Midbrain (tissue), 1 donor: ENCODE results near the gene GNB1L.

Source experiments
- DNase-seq: peaks from one replicate; lab custom pipeline; 2025; lab: John Stamatoyannopoulos, UW

GNB1L gene

DNA sequence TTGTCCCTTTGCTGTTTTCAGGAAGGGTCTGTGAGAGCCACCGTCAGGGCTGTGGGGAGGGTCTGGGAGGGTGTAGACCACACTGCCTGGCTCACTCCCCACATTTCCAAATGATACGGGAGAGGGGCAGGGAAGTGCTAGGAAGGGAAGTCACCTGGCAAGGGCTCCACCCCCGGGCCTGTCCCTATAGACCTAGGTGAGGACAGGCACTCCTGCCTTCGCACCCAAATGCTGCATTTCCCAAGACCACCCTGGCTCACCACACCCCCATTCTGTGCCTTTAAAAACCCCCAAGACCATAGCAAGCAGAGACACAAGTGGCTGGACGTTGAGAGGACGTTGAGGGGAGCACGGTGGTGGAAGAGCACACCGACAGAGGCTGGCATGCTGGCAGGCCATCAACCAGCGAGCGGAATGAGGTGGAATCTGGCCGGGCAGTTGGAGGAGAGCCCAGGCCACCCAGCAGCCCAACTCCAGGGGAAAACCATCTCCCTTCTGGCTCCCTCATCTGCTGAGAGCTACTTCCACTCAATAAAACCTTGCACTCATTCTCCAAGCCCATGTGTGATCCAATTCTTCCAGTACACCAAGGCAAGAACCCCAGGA is 45.7 kb downstream of the GNB1L start:
- DNase-seq = no peak

DNA sequence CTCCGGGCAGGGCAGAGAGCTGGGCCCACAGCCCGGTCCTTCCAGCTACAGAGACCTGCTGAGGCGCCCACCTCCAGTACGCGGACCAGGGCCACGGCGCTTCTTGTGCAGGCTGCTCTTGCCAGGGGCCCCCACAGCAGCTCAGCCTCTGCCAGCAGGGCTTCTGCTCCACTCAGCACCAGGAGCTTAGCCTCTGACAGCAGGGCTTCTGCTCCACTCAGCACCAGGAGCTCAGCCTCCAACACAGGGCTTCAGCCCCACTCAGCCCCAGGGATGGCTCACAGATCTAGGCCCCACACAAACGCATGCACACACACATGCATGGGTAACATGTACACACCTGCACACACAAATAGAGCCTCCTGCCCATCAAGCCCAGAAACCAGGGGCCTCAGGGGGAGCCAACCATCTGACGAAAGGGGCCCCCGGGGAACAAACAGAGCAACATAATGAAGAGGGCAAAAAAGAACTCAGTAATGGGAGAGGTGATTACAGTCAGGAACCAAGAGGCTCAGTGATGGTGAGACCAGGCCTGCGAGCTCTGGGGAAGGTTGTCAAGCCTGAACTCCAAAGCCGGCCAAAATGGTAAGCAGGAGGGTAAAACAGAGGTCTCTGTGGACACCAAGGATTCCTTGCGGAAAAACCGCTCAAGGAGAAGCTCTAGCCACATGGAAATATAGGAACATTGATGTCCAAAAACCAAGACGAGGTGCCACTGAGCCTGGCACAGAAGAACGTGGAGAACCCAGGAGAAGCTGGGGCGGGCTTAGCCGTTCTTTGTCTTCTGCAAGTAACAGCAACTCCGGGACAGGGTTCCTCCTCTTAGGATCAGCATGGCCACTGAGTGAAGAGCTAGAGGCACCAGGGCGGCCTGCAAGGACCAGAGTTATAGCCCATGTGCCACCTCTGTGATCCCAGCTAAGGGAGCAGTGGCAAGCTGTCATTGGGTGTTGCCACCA is 46.5 kb downstream of the GNB1L start:
- DNase-seq = no peak

DNA sequence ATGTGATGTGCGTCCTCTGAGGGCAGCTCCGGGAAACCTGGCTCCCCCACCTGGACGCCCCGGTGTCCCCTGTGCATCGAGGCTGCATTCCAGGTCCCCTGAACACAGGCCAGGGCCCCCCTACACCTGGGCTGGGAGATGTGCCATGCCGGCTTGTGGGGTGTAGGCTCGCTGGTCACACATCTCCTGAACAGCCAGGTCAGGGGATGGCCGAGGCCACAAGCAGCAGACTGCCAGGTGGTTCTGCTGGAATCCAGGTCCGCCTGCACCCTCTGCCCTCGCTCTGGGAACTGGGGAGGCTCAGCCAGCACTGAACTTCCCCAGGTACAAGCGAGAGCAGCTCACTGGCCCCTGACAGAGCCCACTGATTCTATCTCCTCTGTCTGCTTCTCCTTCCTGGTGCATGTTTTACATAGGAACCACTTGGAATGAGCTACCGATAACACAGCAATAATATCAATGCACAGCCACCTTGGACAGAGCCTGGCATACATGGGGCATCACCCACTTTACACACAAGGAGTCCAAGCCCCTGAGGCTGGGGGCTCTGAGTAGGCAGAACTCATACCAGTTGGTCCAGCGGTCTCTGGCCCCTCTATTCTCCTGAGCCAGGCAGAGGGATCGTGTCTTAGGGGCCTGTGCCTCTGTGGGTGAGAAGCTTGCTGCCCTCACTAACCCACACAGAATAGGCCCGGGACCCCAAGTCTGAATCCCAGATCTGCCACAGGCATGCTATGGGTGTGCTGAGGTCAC is 47.3 kb downstream of the GNB1L start:
- DNase-seq = no peak

DNA sequence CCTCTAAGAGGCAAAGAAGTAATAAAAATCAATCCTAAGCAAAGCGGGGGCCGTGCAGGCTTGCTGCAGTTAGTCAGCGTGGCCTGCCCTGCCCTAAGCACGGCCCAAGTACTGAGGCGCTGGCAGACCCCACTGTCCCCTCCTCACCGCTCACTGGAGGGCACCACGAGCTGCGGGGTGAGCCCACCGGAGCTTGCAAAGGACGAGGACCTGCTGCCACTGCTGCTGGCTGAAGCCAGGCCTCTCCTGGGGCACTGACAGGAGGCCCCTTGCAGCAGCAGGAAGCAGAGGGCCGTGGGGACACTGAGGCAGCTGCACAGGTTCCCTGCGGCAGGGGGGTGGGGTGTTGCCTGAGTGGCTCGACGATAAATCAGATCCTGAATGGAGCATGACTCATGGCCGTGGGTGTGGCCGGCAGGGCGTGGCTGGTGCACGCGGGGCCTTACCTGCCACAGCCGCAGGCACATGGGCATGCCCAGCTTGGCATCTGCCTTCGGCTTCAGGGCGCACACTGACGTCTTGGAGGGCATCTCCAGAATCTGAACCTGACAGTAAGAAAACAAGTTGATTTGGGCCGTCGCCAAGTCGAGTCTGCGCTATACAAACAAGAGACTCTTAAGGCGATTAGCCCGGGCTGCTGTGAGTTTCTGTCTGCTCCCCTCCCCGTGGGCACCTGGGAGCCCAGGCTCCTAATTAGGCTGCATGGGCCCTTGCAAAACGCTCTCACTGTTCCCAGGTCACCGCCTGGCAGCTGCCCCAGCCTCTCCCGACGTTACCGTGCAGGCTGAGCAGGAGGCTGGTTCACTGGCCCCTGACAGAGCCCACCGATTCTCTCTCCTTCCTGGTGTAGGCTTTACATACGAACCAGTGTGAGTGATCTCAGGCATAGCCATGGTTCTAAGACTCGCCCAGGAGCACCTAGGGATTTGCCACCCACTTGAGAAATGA is 48.2 kb downstream of the GNB1L start:
- no peak for DNase-seq

DNA sequence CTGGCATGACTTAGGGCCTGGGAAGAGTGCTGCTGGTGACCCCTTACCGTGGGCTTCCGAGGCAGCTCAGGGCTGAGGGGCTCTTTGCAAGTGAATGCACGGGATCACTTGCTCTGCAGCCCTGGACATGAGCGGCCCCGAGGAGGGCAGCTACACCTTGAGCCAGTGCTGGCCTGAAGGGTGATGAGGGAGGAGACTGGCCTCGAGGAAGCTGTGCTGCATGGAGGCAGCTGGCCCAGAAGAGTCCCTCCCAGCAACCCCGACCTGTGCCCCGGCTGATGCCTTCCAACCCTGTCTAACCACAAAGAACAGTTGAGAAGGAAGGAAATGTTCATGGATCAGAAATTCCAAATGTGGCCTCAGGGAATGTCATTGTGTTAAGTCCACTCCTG is 48.9 kb downstream of the GNB1L start:
- DNase-seq = no peak

DNA sequence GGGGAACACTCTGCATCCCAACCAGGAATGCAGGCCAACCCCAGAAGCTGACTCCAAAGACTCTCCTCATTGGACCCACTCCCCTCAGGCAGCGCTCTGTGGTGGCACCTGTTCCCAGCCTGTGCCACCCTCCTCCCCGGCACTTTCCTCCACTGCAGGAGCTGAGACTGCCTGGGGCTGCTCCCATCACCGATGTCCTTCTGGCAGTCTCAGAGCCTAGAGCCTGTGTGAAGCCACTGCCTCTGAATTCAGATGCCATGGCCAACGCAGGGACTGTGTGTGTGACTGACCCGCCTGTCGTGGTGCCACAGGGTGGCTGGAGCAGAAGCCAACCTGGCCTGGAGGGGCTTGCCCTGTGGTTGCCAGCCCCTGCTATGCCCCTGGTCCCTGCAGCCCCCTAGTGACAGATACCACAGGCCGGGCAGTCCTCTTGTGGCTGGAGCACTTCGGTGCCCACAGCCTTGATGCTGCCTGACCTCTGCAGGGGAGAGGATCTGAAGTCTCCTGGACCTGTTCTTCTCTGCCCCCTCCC is 50.9 kb downstream of the GNB1L start:
- DNase-seq = no peak

DNA sequence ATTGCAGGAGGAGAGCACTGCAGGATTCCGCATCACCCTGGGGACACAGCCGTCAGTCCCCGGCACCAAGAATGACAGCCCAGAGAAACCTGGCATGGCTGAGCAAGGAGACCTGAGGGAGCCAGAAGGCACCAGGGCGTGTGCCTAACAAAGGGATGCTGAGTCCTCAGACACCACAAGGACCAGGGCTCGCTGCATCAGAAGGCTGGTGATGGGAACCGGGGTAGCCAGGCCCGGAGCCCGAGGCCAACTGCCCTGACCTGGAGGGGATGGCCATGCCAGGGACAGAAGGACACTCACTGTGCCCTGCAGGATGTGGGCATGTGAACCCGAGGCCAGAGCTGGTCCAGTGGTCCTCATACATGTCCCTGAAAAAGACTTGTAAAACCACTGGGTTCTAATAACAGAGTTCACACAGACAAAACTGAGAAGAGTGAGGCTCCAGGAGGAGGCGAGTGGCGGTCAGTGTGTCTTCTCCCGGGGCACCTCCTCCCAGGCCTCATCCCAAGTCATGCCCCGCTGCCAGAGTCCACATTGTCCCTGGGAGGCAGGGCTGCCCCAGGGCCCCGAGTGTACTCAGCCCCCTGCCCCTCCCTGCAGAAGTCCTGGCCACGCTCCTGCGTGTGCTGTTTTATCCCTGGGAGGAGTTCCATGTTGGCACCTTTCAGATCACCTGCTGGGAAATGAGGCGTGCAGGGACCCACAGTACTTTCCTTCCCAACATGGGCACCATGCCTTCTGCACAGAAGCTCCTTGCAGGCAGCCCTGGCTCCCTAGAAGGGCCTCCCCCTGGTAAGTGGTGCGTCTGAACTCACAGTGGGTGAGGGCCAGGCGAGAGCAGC is 51.6 kb downstream of the GNB1L start:
- no peak for DNase-seq

DNA sequence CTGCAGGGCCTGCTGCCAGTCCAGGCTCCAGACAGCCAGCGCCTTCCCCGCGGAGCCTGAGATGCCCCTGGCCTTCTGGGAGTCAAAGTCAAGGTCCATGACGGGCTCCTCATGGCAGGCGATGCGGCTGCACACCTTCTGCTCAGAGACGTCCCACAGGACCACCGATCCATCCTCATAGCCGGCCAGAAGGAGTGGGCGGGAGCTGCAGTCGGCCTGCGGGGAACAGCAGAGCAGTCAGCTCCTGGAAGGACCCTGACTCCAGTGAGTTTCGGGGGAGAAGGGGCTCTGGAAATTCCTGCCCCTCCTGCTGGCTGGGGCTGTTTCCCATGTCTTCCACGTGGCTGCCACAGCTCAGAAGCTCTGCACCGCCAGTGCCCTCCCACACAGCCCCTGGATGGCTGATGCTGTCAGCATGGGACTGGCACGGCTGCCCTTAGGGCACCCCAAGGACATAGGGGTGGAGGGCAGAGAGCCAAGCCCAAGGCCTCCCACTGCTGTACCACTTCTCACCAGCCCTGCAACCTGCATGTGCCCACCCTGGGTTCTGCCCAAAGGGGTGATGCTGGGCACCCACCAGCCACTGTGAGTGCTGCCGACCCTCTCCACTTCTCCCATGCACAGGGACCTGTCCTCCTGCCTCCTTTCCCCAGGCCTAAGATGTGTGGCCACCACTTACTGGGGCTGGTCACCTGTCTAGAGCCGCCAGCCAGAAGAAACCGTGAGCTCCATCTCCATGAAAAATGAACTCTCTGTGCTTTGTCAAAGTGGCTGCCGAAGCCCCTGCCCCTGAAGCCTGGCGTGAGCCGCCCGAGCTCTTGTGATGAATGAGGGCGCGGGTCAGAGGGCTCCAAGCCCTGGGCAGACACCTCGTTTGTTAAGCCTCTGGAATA is 52.4 kb downstream of the GNB1L start:
- no peak for DNase-seq

DNA sequence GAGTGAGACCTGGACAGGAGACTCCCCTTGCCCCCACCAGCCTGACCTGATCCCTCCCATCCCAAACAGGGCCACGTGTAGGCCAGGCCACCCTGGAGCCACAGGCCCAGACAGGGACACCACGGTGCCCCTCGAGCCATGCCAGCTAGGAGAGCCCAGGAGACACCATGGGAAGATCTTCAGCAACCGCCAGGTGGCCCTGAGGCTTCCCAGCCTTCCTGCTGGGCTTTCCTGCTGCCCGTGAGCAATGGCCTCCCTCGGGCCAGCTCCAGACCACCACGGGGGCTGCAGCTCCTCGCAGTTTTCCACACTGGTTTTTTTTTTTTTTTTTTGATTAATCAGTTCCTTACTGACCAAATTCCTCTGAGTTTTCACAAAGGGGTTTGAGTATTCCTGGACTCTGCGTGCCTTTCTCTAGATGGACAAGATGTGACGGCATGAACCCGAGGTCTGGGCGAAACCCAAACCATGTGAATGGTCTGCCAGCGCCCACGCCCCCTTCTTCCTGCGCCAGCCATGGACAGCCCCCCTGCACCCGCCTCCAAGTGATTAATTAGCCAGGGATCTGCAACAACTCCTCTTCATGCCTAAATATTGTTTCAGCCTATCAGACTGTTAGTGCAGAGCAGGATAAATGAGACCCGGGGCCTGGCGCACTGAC is 53.2 kb downstream of the GNB1L start:
- DNase-seq = no peak

DNA sequence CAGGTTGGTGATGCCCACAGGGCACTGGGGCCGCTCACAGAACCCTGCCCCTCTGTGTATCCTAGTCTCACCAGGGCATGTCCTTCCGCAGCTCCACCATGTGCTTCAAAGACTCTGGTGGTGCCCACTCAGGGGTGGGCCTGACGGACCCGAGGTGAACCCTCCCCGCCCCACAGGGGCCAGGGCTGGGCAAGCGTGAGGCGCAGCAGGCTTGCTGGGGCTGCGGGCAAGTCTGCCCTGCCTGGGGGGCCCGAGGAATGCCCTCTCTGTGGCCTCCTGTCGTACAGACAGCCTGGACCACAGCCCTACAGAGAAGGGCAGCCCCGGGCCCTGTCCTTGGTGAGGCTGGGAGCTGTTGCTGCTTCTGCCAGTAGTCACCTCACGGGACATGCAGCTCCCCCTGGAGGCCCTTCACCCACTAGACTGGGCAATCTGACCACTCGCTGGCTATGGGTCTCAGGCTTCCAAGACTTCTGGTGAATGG is 53.9 kb downstream of the GNB1L start:
- DNase-seq = no peak

DNA sequence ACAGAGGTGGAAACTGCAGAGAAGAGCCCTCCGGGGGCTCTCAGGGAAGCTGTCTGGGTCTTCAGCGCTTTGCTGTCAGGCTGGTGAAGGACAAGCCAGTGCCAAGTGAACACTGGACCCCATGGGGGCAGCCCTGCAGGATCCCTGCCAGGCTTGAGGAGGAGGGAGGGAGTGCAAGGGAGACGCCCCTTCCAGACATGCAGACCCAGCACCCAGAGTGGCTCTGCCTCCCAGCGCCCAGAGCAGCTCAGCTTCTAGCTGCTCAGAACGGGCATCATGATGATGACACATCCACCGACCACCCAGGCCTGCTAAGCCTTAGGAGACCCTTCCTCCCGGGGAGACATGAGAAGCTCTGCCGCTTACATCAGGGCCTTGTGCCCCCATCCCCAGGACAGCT is 54.4 kb downstream of the GNB1L start:
- DNase-seq = no peak

DNA sequence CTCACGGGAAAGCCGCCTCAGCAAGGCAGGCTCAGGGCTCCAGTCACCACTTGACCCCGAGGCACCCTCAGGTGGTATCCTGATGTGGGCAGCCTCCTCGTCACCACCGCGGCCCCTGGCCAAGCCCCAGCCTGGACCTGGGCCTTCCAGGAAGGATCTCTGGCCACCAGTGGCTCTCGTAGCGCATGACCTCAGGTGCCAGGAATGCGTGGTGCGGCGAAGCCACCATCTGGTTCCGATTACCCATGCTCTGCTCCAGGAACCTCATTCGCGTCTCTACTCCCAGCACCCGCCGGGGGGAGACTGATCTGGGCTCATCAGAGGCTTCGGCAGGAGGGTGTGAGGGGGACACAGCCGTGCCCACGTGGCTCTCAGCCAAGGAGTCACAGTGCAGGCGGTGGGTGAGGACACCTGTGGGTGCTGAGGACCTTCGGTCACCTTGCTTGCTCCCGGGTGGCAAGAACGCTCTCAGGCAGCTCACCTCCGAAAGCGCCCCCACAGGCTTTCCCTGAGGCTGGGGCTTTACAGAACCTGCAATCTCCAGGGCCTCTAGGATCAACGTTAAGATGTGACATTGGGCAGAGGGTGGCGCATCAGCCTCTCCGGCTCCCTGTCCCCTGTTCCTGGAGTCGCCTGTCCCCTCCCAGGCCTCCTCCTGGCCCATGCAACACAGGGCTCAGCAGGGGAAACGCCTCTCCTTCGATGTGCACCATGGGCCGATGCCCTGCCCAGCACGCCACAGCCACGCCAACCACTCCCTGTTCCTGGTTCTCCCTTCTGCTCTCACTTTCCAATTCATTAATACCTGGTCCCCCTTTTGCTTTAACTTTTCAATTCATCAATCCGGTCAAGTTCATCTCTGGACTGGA is 55.1 kb downstream of the GNB1L start:
- no peak for DNase-seq

DNA sequence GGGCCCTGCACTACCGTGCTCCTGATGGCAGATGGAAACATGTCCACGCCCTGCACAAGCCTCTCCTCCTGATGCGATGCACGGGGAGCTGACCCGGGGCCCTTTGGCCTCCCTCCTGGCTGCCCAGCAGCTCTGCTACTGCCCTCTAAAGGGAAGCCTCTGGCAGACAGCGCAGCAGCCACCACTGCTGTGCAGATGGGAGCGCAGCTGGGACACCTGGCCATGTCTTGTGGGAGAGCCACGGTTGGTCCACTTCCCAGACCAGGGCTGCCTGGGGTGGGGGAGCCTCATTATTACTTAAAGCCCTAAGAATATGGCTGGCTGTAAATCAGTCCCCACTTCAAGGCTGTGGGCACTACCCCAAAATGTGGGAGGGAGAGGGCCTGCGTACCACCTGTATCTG is 55.8 kb downstream of the GNB1L start:
- DNase-seq = no peak

DNA sequence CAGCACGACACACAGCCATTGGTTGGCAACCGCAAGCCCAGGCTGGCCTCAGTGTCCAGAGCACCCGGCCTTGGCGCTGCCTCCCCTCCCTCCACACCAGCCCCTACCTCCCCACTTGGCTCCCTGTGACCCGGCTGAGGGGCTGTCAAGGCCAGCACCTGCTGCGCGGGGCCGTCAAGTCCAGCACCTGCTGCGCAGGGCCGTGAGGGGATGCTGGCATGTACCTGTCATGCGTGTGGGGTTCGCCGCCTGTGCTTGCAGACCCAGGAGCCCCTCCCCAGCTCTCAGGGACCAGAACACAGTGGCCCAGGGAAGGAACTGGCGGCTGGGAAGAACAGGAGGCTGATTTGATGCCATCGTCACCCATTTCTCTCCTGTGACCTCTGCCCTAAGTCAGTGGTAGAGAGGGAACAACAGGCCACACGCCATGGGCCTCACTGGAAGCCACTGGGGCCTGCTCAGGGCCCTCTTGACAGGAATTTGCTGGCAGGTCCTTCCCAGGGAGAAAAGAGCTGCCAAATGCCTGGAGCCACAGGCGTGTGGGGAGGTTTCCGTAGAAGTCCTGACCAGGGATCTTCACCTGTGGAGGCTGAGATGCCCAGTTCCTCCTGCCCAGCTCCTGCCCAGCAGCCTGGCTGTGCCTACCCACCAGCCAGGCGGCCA is 56.5 kb downstream of the GNB1L start:
- no peak for DNase-seq

DNA sequence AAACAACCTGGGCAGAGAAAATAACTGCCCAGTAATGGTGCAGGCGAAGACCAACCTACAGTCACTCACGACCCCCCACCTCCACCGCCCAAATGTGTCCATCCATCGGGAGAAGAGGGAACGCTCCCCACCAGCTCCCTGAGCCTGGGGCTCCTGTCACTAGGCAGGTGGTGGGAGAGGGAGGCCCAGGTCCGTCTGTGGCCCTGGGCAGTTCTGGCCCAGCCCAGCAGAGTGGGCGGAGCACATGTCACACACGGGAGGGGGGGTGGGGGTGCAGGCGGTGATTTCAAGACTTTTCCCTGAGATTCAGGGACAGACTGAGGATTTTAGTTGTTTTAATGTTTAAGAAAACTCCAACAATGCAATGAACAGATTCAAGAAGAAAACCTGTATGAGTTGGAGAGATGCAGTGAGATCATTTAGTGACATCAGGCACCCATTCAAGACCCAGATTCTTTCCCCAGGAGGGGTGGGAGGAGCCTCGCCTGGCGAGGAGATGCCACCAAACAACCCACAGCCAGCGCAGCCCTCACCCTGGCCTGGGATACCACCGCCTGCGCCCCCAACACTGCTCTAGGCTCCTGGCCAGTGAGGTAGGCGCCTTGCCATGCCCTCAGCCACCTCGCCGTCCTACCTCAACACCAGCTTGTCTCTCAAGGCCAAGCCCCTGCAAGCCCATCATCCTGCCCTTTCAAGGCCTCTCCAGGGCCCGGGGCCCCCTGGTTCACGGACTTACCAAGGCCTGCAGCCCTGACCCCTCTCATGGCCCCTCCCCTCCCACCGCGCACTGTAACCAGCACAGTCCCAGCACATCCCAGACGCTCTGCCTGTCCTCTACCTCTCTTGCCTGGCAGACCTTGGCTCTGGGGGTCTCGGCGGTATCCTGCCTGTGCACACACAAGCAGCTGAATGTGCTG is 57.3 kb downstream of the GNB1L start:
- DNase-seq = no peak

DNA sequence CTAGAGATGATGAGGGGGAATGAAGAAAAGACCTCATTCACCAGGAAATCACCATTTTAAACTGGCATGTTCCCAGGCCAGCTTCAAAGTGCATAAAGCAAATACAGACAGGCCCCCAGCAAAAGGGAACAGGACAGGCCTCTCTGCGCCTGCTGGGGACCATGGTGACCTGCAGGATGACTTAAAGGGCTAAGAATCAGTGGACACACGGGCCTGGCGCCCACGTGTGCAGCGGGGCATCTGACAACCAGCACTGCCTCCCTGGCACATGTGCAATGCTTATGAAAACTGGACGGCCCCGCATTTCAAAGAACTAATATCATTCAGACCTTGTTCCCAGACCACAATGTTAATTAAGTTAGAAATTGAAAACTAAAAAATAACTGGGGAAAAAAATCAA is 58.5 kb downstream of the GNB1L start:
- no peak for DNase-seq
